ENCODE results near the gene PTH1R. TPM values are rescaled to one million over a fixed set of nuclear protein-coding genes. Genes with fewer than 3 reads are reported as not detected.

The PTH1R gene
- total and polyA plus RNA-seq, 12 donors: 1.5 to 89.8 (median 4.2) TPM

DNA sequence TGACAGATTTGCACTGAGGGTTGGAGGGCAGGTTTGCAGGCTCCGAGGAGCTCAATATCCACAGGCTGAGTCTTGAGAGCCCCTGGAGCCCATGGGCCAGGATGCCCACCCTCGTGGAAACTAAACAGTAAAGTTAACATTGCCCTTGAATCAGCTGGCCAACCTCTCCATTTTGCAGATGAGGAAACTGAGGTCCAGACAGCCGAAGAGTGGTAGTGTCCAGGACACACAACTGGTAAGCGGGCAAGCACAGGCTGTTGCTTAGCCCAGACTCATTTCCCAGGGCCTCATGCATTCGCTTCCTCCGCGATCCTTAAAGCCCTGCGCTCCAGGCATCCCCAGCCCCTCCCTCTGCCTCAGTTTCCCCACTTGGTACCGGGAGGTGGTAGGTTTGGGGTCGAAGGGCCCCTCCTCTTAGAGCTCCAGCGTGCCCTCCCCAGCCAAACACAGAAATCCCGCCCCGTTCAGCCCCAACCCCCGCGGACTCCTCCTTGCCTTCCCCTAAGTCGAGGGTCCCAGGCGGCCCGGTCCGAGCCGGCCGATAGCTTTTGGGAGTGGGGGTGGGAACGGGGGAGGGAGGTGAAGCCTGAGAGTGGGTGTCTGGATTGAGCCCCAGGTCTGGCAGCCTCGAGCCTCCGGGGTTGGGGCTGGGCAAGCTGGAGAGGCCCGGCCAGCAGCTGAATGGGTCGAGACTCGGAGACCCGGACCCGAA lies 3.5 kb downstream of the PTH1R start:
- intact Hi-C loops (cut with DNase I): no loop called here
- TF ChIP-seq, protein P1, sequence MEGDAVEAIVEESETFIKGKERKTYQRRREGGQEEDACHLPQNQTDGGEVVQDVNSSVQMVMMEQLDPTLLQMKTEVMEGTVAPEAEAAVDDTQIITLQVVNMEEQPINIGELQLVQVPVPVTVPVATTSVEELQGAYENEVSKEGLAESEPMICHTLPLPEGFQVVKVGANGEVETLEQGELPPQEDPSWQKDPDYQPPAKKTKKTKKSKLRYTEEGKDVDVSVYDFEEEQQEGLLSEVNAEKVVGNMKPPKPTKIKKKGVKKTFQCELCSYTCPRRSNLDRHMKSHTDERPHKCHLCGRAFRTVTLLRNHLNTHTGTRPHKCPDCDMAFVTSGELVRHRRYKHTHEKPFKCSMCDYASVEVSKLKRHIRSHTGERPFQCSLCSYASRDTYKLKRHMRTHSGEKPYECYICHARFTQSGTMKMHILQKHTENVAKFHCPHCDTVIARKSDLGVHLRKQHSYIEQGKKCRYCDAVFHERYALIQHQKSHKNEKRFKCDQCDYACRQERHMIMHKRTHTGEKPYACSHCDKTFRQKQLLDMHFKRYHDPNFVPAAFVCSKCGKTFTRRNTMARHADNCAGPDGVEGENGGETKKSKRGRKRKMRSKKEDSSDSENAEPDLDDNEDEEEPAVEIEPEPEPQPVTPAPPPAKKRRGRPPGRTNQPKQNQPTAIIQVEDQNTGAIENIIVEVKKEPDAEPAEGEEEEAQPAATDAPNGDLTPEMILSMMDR (IDR thresholded peaks at IDR 0.05): no peak
- ATAC-seq (no peak), DNase-seq (no peak)
- Histone ChIP-seq H3K27ac (peak overlapping the region in 9 of 10 donors; percentile 50 to 81 (median 79)), H3K4me1 (peaks cover 4 to 39% (median 23%) of the 10 kb centered on the region in 9 donors), H3K9me3 (no peaks in the 10 kb centered on the region), H3K4me3 (peak overlapping the region in 9 of 10 donors; percentile 51 to 69 (median 63)), H3K36me3 (no peaks in the 10 kb centered on the region), H3K27me3 (peaks cover 4 to 59% (median 35%) of the 10 kb centered on the region in 7 donors)
- WGBS, 2 donors: 39 to 43% methylated on average over 29 of the region's 29 CpGs

DNA sequence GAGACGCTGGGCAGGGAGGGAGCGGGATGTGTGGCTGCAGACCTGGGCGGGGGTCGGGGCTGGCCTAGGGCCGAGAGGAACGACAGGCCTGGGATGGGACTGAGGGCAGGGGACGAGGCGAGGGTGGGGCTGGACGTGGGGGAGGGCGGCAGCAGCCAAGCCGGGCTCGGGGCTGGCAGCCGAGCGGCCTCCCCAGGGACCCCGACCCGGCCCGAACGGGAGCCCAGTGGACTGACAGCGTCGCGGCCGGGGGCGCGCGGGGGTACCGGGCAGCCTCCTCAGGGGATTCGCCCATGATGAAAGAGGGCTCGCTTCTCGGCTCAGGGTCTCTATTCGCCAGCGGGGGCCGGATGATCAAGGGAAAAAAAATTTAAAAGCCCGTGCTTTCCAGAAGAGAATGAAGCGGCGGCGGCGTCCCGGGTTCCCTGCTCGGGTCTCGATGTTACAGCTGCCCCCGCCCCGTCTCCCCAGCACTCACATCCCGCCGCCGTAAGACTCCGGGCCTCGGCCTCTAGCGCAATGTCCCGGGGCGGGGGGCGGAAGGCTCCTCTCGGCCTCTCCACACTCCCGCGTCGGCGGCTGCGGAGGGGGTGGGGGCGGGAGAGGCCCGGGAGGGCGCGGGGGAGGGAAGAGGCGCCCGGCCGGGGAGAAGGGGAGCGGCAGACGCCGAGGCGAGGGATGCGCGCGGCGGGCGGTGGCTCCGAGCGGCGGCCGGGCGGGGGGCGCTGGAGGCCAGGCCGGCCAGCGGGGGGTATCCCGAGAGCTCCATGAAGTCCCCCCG lies 4.3 kb downstream of the PTH1R start:
- no peak for DNase-seq
- 2 to 3% methylated on average over 68 to 82 of the region's 83 CpGs for WGBS, 2 donors
- peak overlapping the region; percentile 50 to 81 (median 78) for H3K27ac ChIP-seq
- peaks cover 4 to 59% (median 35%) of the 10 kb centered on the region in 7 donors for H3K27me3 ChIP-seq
- intact Hi-C loops (cut with DNase I): no loop called here
- TF ChIP-seq, protein P1 (IDR thresholded peaks at IDR 0.05): no peak
- peak overlapping the region; percentile 51 to 69 (median 64) for H3K4me3 ChIP-seq
- H3K4me1 ChIP-seq: peaks cover 4 to 39% (median 23%) of the 10 kb centered on the region in 9 donors
- peak; percentile 4 to 65 (median 28) for ATAC-seq
- no peaks in the 10 kb centered on the region for H3K9me3 ChIP-seq
- H3K36me3 ChIP-seq: no peaks in the 10 kb centered on the region

DNA sequence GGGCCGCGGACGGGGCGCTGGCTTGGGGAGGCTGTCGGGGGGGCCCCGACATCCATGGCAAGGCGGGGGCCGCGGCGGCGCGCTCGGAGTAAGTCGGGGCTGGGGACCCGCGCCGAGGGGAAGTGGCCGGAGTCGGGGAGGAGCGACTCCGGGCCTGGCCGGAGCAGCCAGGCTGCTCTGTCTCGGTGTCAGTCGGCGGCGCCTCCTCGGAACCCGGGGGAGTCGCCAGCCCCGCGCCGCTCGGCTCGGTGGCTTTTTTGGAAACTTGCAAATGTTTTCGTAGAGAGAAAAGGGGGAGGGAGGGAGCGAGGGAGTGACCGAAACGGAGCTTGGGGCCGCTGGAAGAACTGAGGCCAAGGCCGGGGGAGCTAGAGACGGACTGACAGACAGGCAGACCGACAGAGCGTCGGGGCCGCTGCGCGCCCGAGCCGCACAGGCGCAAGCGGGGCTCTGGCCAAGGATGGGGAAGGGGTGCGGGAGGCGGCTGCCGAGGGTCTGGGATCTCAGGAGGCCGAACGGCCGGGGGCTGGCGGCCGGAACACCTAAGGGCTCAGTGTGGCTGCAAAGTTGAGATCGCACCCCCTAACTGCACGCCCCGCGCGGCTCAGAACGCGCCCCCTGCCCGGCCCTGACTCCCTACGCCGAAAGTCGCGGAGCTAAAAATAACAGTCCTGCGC lies 5.0 kb downstream of the PTH1R start:
- DNase-seq: no peak
- TF ChIP-seq, protein P1 (IDR thresholded peaks at IDR 0.05): no peak
- H3K27me3 ChIP-seq: peaks cover 4 to 59% (median 35%) of the 10 kb centered on the region in 7 donors
- H3K36me3 ChIP-seq: no peaks in the 10 kb centered on the region
- peak overlapping the region; percentile 51 to 69 (median 64) for H3K4me3 ChIP-seq
- ATAC-seq: peak; percentile 28 to 50 (median 38)
- H3K4me1 ChIP-seq: peaks cover 4 to 39% (median 23%) of the 10 kb centered on the region in 9 donors
- intact Hi-C loops (cut with DNase I): no loop called here
- WGBS, 2 donors: 1% methylated on average over 67 to 72 of the region's 72 CpGs
- H3K9me3 ChIP-seq: no peaks in the 10 kb centered on the region
- peak overlapping the region; percentile 50 to 81 (median 78) for H3K27ac ChIP-seq
